GM18511 (cell line): Measurements from ENCODE around the gene VRK1.

Source experiments
- ATAC-seq: cut with Tn5 transposase; IDR thresholded peaks from one replicate; pipeline ENCODE4 v1.9.1; 2021; ENCODE audit warnings: mild to moderate bottlenecking, moderate library complexity; ENCODE audit not compliant: unreplicated experiment

VRK1 gene

DNA sequence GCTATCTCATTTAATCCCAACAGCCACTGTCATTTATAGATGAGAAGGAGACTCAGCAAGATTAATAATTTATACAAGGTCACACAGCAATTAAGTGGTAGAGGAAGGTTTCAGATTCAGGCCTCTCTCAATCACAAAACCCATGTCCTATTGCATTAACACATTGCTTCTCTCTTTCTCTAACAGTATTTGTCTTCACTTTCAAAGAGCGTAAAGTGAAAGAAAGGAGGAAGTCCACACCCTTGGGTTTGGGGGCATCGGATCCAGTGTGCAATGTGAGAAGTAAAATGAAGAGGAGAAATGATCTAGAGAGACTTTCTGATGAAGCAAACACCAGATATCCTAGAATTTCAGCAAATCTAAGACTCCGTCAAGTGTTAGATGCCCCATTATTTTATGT, 7.0 kb upstream of the VRK1 start:
- ATAC-seq, result no peak

DNA sequence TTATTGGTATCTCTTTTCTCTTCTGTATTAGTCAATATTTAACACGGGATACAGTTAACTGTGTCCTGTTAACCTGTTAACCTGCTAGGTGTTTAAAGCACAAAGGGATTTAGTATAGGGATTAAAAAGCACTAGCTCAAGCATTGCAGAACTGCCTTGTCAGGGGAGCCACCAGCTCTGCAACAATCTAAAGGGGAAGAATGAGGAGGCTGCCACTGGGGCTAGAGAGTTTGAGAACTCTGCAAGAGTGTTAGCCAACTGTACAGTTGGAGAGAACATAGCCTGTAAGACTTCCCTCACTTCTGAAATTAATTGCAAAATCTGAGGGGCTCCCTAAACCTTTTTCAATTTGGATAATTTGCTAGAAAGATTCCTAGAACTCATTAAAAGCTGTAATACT, 6.5 kb upstream of the VRK1 start:
- no peak for ATAC-seq

DNA sequence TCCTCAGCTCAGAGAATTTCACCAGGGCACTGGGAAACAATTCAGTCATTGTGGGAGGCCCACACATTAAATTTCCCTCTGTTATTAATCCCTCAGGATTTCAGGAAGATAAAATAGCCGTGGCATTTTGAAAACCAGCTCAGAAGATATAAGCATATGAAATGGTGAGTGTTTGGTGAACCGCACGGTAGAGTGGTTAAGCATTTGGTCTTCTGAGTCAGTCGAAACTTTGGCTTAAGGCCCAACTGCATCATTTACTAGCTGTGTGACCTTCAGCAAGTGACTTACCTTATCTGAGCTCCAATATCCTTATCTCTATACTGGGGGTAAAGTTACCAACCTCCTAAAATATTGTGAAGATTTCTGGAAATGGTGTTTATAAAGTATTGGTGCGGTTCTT, 5.2 kb upstream of the VRK1 start:
- no peak for ATAC-seq

DNA sequence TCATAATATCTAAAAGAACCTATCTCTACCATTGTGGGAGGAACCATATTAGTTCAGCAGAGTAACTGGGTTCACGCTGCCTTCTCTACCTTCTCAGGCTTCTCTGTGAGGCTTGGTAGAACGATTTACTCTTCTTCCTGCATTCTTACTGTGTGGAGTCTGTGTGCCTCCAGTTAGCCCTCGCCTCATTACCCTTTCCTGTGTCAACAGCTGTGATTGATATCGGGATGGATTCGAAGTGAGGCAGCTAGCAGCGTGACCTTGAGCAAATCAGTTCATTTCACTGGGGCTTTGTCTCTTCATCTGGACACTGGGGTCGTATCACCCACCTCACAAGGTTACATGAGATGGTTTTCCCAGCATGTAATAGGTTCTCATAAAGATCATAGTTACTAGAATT, 4.6 kb upstream of the VRK1 start:
- no peak for ATAC-seq

DNA sequence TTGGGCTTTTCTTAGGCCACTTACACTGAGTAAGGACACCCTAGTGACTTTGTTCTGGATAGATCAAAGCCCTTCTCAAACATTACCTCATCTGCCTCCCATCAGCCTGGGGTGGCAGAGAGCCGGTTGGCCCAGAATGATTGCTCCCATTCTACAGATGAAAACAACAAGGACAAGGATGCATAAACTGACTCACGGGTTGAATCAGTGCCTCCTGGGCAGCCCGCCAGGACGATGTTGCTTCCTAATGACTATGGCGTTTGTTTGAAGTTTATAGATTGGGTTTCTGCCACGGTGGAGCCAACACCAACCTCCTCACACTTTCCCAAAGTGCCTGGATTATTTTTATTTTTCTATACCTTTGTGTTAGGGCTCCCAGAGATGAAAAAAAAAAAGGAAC, 3.6 kb upstream of the VRK1 start:
- no peak for ATAC-seq

DNA sequence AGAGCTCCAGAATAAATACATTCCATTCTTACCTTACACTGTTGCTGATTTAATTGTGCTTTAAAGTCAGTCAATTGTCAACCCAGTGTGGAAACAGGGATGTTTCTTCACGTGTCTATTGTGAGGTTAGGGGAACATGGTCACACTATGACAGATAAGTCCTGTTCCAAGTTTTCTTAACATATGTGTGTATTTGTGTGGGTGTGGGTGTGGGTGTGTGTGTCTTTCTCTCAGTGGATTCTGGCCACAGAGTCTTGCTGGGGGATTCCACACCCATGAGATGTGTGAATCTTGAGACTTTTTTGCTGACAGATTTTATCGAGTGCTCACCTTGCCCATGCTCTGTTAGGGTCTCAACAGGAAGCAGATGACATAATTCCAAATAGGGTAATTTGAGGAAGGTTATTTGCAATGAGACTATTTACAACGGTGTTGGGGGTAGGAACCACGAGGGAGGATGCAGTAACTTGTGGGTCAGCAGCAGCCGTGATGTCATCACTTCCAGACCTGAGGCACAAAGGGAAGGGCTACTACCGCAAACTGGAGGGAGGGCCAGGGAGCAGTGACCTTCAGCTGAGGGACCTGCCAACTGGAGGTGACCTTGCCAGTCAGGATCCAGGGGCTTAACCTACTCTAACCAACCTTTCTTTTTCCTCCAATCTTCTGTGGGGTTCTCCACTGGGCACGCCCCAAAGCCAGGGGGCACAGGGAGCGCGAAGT, 1.9 kb upstream of the VRK1 start:
- no peak for ATAC-seq

DNA sequence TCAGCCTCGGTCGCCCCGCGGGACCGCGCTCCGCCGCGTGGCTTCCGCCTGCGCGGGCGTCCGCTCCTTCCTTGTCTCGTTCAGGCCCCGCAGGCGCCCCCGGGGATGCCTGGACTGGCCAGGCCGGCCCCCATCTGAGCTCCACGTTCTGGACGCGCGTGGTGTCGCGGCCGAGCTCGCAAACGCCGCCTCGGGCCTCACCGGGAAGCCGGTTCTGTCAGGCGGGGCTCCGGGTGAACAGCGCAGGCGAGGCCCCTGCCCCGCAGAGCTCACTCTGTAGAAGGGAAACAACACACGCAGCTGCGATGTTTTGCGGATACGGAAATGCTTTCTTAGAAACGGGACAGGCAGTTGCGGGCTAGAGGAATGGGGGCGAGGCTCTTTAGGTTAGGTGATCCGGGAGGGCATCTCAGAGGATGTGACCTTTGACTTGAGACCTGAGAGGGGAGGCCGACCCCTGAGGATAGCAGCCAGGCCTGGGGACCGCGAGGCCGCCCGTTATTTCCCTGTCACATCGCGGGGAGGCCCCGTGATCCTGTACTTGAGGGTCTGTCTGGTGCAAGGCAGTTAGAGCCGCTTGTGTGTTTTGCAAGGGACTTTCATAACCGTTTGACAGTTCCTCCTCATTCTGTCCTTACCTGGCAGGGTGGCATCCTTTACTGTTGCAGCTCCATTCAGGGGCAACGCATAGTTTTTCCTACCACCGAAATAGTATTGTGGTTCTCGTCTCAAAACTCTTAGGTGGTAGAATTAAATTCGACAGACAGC, 584 bp downstream of the VRK1 start:
- peak; percentile 46 for ATAC-seq

DNA sequence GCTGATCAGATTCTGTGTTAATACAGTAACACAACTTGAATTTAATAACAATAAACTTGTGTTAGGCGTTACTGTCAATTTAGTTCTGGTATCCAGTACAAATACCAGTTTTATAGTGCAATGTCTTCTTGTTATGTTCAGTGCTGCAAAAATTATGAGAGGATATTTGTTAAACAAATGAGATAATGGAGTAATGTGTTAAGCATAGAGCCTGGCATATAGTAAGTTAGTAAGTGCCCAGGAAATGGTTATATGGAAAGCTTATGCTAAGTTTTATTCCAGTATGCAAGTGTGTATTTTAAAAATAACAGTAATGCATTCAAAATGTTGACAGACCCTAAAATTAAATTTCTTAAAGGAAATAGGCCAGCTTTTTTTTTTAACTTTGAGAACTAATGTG, 1.8 kb downstream of the VRK1 start:
- ATAC-seq, result no peak

DNA sequence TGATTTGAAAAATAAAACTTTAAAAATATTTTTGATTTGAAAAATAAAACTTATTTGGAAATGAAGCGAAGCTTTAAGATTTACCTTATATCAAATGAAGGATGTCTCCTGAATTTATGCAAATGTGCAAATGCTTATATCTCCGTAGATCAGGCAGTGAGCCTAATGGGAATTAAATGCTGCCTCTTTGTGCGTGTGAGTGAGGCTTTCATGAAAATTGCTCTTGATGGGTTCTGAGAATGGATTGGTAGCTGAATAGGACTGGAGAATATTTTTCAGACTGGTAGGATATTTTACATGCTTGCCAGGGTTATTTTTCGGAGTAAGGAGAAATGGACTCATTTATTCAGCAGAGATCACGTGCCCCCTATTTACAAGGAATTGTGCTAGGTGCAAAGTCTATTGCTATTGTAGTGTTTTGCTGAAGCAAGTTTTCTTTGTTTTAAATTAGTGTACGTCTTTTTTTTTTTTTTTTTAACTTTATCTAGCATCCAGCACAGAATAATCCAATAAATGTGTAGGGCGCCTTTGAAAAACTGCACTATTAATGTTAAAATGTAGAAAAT, 2.4 kb downstream of the VRK1 start:
- no peak for ATAC-seq

DNA sequence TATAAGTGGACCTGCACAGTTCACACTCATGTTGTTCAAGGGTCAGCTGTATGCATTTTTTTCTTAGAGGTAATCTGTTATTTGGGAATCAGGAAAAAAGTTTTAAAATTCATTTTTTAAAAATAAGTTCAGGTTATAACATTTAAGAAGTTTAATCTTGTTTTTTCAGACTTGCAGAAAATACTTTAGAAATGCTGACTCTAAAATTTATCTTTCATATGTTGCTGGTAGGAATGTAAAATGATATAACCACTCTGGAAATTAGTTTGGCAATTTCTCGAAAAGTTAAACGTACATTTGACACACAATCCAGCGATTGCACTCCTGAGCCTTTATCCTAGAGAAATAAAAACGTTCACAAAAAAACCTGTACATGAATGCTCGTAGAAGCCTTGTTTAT, 4.7 kb downstream of the VRK1 start:
- no peak for ATAC-seq

DNA sequence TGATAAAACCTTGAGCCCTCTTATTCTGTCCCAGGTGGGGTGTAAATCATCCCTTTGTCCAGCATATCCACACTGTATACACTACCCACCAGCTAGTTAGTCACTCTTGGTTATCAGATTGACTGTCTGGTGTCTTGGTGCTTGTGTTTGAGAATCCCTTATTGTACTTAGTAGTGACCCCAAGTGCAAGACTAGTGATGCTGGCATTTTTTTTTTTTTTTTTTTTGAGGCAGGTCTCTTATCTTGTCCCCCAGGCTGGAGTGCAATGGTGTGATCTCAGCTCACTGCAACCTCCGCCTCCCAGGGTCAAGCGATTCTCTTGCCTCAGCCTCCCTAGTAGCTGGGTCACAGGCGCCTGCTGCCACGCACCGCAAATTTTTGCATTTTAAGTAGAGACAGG, 5.8 kb downstream of the VRK1 start:
- ATAC-seq, result no peak

DNA sequence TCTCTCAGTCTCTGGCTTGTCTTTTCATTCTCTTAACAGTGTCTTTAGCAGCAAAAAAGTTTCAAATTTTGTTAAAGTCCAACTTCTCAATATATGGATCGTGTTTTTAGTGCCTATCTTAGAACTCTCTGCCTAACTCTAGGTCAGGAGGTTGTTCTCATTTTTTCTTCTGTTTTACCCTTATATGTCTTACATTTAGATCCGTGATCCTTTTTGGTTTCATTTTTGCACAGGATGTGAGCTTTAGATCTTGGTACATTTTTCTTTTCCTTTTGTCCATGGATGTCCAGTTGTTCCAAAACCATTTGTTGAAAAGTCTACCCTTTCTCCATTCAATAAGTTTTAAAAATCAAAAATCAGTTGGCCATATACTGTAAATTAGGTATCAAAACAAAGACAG, 6.8 kb downstream of the VRK1 start:
- peak; percentile 47 for ATAC-seq

DNA sequence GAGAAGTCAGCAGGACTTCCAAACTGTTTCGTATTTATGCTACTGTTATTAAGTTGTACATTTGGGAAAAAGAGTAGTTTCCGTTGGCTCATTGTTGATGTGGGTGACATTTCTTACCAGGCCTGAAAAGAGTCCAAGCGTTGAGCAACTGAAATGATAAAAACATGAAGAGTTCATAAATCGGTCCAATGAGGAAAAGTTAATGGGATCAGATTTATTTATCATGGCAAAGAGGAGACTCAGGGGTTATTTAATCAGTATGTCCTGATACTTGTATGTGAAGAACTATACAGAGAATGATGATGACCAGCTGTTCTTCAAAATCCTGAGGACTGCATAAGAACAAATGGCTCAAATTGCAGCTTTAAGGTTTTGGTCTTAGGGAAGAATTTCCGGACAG, 7.7 kb downstream of the VRK1 start:
- ATAC-seq, result no peak

DNA sequence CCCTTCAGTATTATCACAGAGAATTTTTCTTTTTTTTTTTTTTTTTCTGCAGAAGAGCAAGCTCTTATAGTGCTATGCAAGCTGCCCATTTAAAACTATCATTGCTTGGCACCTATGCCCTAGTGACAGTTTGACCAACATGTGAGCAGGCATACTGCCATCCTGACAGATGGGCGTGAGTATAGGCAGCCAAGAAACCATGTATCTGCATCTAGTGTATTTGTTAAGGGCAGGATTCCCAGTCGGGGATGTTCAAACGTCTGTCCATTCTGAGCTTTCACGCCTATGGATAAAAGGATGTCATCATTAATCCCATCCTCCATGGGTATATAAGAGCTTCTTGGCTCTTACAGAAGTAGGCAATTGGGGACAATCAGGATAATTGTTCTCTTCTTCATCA, 8.8 kb downstream of the VRK1 start:
- no peak for ATAC-seq

DNA sequence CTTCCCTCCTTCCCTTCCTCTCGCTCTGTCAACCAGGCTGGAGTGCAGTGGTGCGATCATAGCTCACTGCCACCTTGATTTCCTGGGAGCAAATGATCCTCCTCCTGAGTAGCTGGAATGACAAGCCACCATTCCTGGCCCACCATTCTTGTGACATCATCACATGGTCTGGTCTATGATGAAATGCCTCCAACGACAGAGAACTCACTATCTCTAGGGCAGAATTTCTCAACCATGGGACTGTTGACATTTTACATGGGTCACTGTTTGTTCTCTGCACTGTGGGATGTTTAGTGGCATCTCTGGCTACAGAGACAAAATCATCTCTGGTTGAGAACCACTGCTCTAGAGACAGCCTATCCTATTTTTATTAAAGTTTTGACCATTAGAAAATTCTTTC, 9.7 kb downstream of the VRK1 start:
- no peak for ATAC-seq

DNA sequence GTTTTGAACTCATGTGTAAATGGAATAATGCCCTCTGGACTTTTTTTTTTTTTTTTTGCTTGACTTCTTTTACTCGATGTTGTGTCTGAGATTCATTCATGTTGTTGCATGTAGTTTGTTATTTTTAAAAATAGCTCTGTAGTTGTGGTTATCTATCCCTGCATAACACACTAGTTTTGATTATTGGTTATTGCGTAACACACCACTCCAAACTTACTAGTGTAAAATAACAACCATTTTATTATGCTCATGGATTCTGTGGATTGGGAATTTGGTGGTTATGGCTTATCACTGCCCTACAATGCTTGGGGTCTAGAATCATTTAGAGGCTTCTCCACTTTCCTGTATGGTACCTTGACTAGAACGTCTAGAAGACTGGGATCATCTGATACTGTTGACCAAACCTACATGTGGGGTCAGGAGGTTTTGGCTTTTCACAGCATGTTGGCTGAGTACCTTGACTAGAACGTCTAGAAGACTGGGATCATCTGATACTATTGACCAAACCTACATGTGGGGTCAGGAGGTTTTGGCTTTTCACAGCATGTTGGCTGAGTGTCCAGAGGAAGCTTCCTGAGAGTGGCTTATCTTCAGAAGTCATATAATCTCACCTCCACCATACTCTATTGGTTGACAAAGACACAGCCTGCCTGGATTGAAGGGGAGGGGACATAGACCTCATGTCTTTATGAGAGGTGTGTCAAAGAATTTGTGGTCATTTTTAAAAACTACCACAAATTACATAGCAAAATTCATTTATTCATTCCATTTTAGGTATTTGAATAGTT, 11.6 kb downstream of the VRK1 start:
- no peak for ATAC-seq

DNA sequence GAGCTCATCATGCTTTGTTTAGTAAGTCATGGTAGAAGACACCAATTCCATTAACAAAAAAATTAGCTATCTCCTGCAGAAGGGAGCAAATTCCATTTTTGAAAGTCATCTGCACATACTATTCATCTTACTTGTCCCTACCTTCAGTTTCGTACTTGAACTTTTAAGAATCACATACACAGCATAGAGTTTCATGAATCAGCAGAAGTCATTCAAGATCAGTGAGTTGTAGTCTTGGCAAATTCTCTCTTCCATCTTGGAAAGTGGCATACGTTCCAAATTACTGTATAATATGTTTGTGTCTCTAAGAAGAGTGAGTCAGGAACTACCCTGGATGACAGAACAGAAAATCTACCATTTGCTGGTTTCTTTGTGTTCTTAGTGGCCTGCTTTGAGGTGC, 14.1 kb downstream of the VRK1 start:
- no peak for ATAC-seq

DNA sequence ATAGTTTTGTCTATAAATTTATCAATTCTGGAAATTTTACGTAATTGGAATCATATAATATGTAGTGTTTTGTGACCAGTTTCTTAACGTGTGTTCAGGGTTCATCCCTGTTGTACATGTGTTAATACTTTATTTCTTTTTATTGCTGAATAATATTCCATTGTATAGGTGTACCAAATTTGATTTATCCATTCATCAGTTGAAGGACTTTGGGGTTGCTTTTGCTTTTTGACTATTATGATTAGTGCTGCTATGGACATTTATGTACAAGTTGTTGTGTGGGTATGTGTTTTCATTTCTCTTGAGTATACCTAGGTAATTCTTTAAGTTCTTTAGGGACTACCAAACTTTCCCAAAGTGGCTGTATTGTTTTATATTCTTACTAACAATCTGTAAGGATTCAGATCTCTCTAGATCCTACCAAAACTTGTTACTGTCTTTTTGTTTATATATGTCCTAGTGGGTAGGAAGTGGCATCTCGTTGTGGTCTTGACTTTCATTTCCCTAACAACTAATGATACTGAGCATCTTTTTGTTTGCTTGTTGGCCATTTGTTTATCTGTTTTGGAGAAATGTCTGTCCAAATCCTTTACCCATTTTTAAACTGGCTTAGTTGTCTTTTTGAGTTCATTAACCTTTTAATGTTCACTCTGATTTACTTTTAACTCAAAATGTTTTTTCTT, 14.9 kb downstream of the VRK1 start:
- peak; percentile 78 for ATAC-seq

DNA sequence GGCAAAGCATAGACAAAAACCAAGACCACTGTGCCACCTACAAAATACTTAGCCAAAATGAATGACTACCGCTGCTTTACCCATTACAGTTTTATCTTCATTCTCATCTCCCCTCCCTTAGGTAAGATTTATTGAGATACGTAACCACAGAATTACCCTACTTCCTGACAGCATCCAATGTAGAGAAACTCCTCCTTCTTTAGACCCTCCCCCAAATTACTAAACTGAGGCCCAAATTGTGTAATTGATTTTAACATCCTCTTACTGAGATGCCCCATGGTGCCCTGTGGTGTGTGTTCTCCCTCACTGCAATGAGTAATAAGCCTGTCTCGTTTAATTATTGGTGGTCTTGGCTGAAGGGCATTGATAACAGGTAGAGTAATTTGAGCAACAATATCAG, 19.1 kb downstream of the VRK1 start:
- ATAC-seq, result no peak

DNA sequence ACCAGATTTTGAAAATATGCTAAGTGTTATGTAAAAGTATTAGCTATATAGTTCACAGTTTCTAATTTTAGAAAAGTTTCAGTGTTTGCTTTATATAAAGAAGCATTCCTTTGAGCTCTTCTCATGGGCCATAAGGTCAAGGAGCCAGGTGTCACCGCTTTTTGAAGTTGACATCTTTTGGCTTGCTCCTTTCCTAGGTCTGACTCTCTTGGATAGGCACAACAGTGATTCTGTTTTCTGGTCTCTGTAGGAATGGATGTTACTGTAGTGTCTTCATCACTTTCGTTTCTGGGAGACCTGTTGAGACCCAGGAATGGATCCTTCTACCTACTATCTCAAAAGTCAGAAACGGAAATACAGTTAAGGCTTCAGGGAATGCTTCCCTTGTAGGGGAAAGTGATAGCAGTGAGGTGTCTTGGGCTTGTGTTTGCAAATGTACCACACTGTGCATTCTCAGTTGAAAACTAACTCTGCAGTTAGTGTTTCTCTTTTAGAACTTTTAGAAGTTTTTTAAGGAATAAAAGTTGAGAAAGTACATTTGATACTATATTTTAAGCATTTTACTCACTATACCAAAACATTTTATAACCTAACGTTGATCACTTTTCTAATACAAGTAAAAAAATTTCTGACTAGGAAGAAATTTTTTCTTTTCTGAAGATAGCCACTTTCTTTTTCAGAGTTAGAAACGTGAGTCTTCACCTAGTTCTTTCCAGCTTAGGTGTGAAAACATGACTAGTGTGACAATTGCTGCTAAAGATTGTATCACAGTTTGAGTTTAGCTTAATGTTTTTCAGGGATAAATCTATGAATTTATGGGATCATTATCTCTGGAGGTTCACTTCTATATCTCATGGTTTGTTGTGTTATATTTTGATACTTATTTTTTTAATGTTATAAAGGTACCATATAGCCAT, 20.8 kb downstream of the VRK1 start:
- peak; percentile 73 for ATAC-seq
